ENCODE results near the gene KCNJ6.
"Not testable (repeated sequence)": the region's sequence is repeated elsewhere in the genome, so short reads cannot be mapped to it uniquely, and the experiment has no call there.

The KCNJ6 gene

GRCh38 chr21:37592496-37592895 is 323.8 kb downstream of the KCNJ6 start:
- no peak for DNase-seq

- not testable (repeated sequence) for DNase-seq
Observed at GRCh38 chr21:37591994-37592393, 324.3 kb downstream of the KCNJ6 start.

- not testable (repeated sequence) for DNase-seq
Observed at GRCh38 chr21:37590836-37591235, 325.4 kb downstream of the KCNJ6 start.

DNA sequence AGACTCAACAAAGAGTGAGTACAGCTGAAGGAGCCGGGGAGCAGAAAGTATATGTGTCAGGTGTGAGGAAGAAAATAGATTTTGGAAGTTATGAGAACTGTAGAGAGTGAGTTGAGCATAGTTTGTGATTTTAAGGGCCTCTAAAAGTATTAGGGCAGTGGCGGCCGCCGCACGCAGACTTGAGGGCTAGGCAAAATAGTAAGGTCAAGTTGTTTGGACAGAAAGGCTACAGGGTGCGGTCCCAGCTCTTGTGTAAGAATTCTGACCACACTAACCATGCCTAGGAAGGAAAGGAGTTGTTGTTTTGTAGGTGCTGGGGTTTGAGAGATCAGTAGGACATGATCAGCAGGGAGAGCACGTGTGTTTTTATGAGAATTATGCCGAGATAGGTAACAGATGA is 327.6 kb downstream of the KCNJ6 start:
- not testable (repeated sequence) for DNase-seq

GRCh38 chr21:37587635-37588177 is 328.6 kb downstream of the KCNJ6 start:
- DNase-seq = no peak

DNA sequence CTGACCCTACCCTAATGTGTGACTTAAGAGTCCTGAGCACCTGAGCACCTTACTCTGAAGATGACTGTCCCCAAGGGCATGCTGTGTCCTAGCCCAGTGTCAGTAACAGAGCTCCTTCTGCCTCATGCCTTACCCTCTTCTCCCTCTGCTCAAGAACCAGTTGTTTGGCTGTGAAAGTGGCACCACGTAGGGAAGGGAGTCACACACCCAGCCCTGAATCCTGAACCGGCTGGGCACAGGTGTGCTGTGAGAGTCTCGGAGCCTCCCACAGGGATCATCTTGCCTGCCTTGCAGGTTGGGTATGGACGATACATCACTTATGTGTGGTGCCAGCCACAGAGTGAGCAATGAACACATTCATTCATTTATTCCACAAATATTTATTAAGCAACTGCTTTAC is 329.1 kb downstream of the KCNJ6 start:
- DNase-seq = no peak

DNA sequence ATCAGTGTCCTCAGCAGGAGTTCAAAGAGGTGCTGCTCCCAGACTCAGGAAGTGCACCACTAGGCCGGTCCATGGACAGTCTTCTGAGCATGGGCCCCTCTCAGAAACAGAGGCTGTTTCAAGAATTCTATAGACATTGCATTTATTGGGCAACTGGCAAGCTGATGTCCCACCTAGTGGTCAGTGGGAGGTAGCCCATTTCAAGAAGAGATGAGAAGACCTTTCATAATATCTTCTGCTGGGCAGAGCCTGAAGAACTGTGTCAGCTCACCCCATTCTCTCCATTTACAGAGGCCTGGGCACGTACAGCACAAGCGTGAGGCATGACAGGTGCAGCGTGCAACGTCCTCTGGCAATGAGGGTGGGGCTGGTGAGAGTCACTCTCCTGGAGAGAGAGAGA is 333.7 kb downstream of the KCNJ6 start:
- peak; percentile 20 for DNase-seq

DNA sequence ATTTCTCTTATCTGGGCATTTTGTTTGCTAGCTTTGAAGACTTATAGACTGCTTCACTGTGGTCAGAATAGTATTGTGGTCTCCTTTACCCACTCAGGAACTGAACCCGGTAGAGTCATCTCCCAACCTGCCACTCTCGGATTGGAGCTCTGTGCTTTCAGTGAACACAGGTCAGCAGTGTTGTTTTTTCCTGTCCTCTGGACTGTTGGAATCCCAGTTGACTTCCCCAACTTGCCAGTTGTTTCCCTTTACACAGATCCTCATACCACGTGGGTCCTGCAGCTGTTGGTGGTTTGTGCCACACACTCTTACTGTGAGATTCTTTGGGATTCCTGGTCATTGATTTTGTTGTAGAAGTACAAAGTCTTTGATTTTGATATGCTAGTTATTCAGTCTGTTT is 335.6 kb downstream of the KCNJ6 start:
- DNase-seq = no peak

- no peak for DNase-seq
Observed at GRCh38 chr21:37579356-37579755, 336.9 kb downstream of the KCNJ6 start.

DNA sequence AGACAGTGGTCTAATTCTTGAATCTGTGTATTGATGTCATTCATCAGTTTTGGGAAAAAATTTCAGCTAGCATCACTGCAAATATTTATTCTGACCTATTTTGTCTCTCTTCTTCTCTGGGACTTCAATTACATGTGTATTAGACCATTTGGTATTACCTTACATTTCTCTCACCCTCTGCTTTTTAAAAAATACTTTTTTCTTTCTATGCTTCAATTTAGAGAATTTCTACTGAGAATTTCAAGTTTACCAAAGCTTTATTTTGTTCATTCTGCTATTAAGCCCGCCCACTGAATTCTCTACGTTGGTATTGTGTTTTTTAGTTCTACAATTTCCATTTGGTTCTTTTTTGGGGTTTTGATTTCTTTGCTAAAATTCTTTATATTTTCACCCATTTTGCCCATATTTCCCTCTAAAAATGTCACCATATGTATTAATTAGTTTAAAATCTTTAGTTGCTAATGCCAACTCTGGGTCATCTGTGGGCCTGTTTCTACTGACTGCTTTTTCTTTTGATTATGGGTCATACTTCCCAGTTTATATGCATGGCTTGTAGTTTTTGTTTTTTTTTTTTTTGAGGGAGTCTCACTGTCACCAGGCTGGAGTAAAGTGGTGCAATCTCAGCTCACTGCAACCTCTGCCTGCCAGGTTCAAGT is 337.7 kb downstream of the KCNJ6 start:
- DNase-seq = no peak

GRCh38 chr21:37576929-37577328 is 339.3 kb downstream of the KCNJ6 start:
- DNase-seq = not testable (repeated sequence)

GRCh38 chr21:37575580-37575979 is 340.7 kb downstream of the KCNJ6 start:
- no peak for DNase-seq

GRCh38 chr21:37574751-37575150 is 341.5 kb downstream of the KCNJ6 start:
- DNase-seq = no peak

DNA sequence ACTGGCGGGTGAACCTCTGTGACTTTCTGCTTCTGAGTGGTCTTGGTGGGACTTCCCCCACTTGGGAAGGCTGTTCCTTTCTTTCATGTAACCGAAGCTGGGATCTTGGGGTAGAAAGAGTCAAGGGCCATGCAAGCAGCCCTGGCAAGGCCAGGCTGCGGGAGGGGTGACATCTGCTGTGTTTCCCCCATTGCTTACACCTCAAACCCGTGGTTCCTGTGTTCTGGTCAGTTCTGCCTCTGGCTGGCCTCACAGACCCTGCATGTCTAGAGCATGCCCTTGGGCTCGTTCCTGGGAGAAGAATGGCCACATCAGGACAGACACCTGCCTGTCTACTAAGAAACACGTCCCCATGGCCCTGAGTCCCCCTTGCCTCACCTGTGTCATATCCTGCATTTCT is 341.9 kb downstream of the KCNJ6 start:
- no peak for DNase-seq

DNA sequence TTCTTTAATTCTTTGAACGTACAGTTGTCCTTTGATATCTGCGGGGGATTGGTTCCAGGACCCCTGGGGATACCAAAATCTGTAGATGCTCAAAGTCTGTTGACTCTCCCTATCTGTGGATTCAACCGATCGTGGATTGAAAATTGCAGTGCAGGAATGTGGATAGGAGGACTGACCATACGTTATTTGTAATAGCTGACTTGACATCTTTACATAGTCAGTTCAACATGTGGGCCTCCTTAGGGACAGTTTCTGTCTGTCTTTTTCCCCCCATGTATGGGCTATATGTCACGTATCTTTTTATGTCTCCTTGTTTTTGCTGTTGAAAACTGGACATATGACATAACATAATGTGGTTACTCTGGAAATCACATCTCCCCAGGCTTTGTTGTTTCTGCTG is 344.8 kb downstream of the KCNJ6 start:
- DNase-seq = no peak

GRCh38 chr21:37568916-37569315 is 347.3 kb downstream of the KCNJ6 start:
- DNase-seq = no peak

DNA sequence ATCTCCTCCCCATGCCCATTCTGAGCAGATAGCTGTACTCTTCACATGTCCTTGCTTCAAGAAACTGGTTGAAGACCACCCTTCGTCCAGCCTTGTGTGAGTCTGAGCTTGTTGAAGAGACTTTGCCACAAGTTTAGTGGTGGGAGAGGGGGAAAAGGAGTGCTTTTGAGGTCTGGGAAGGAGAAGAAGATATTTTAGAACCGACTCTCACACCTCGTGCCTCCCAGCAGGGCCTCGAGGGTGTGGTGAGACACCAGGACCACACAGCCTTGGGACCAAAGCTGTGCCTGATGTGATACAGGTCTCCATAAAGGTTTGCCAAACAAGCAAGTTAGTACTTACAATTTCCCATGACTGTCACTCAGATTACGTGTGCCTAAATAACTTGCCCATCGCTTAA is 347.8 kb downstream of the KCNJ6 start:
- no peak for DNase-seq

DNA sequence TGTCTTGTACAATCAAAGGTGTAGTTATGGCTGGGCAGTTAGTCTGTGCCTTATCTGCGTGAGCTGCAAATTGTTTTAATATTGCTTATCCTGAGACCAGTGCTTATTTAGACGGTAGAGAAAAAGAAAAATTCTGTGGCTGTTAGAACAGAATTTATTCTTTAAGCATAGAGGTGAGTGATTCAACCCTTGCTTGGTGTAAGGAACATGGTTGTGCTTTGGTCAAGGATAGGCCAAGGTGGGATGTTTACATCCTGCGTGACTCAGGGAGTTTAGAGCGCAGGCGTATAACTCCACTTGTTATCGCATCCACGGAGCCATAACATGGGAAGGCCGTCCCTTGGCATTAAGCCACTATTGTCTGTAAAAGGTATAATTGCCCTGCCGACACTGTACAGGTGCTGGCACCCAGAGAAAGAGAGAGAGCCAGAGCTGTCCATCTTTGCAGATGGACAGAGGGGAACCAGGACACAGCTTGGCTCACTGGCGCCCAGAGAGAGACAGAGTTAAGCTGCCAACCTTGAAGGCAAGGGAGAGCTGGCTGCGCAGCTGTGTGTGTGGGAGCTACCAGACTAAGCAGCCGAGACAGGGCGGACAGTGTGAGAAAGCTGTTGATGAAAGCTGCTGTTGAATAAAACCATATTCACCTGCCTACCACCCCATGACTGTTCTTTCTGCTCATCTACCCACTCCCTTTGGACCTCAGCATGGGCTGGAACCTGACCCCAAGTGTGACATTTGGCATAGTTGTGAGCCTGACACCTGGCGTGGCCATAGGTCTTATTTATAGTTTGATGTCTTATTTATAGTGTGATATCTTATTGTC is 349.3 kb downstream of the KCNJ6 start:
- no peak for DNase-seq

- DNase-seq = no peak
Observed at GRCh38 chr21:37565530-37566223, 350.6 kb downstream of the KCNJ6 start.

DNA sequence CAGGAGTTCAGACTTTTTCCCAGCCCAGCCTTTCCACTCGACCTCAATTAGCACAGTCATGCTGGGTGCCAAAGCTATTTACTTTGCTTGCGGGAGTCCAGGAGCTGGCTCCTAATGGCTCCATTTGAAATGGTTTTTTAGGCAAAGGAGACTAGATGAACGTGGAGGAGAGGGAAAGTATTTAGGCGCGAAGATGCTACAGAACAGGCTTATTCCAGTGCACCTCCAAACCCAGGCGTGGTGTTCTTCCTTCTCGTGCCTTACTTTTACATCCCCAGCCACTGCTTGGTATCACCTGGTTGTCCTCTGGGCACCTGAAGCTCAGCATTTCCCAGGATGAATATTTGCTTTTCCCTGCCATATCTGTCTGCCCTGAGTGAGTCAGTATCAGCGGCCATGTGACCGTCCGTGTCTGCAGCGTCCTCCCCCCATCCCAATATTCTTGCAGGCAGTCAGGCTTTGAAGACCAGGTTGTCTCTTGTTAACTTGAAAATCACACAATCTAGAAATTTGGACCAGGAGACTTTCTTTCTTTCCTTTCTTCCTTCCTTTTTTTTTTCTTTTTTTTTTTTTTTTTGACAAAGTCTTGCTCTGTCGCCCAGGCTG is 351.2 kb downstream of the KCNJ6 start:
- peak; percentile 51 for DNase-seq

DNA sequence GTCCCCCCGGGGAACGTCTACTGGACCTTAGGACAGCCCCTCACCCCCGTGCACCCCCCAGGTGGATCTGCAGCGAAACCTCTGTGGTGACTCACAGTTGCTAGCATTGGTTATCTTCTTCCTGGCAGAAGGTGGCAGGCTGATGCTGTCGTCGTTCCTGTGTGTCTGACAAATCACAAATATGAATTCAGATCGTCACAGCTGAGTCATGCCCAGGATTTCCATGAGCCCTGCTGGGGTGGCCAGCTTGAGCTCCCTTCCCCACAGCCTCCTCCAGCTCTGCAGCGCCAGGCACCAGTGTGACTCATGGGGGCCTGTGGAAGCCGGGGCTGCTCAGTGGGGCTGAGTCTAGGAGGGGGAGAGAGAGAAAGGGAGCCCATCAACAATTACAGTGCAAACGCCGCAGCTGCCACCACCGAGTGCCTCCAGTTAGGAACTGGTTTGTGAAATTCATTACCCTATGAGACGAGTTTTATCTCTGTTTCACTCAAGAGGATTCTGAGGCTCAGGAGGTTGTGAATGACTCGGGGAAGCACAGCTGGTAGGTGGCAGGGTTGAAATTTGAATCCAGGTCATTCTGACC is 351.8 kb downstream of the KCNJ6 start:
- DNase-seq = peak; percentile 84

GRCh38 chr21:37563641-37564340 is 352.5 kb downstream of the KCNJ6 start:
- peak; percentile 94 for DNase-seq
